ENCODE data around the gene MYZAP. TPM values are rescaled to one million over a fixed set of nuclear protein-coding genes. Genes with fewer than 3 reads are reported as not detected.

MYZAP gene
- total and polyA plus RNA-seq, 2 of the 8 experiments (the other 6 are each of a cell fraction or from before 2014, with no cell fraction given) = 0.41 to 0.65 TPM

GRCh38 chr15:57662091-57662744, 70.5 kb downstream of the MYZAP start:
- H3K36me3 ChIP-seq (ENCODE audit: control insufficient read depth in 2 of 4, insufficient read depth in 4 of 4, low read length in 3 of 4) = no peaks in the 10 kb centered on the region
- no peak overlapping the region for H3K27ac ChIP-seq (ENCODE audit: low read depth, low read length)
- no peak overlapping the region for H2BK20ac ChIP-seq (ENCODE audit: low read length)
- no peak overlapping the region for H4K8ac ChIP-seq (ENCODE audit: extremely low read depth, insufficient read depth, low read length)
- H4K20me1 ChIP-seq (replicated peaks in 1 of 2; ENCODE audit: control insufficient read depth in 1 of 2, insufficient read depth in 2 of 2, low read length in 2 of 2) = no peaks in the 10 kb centered on the region
- FAIRE-seq (no peak), DNase-seq (ENCODE audit: low read depth in 1 of 2, low spot score in 2 of 2) (no peak)
- no peak overlapping the region for H4K5ac ChIP-seq (ENCODE audit: insufficient read length, low read depth, low read length)
- H2BK5ac ChIP-seq (ENCODE audit: low read depth, low read length) = no peak overlapping the region
- H3K79me1 ChIP-seq (ENCODE audit: low read depth, low read length) = no peaks in the 10 kb centered on the region
- H3K4me3 ChIP-seq (ENCODE audit: extremely low read depth in 1 of 4, insufficient read depth in 2 of 4, low read depth in 3 of 4, low read length in 4 of 4) = no peak overlapping the region
- no peaks in the 10 kb centered on the region for H3K9me3 ChIP-seq (ENCODE audit: insufficient read depth in 2 of 2, low read depth in 1 of 2, low read length in 1 of 2)
- no peak overlapping the region for H2BK120ac ChIP-seq (replicated peaks; ENCODE audit: low read depth, low read length)
- no peak overlapping the region for H3K14ac ChIP-seq (ENCODE audit: insufficient read length)
- H3K18ac ChIP-seq (ENCODE audit: extremely low read depth, low read length) = no peak overlapping the region
- no peak overlapping the region for H3K9ac ChIP-seq (replicated peaks in 1 of 4; ENCODE audit: extremely low read depth in 1 of 4, low read depth in 3 of 4, low read length in 3 of 4)
- no peak overlapping the region for H4K91ac ChIP-seq (replicated peaks; ENCODE audit: insufficient read length, low read length)
- no peak overlapping the region for H3K23ac ChIP-seq (ENCODE audit: insufficient read length)
- H2AFZ ChIP-seq (ENCODE audit: low read length) = no peak overlapping the region
- H3K27me3 ChIP-seq (replicated peaks in 1 of 4; ENCODE audit: control insufficient read depth in 3 of 4, extremely low read depth in 1 of 4, insufficient read depth in 3 of 4, low read length in 3 of 4) = no peaks in the 10 kb centered on the region
- no peaks in the 10 kb centered on the region for H3K23me2 ChIP-seq (ENCODE audit: low read depth, low read length)
- H3K4me2 ChIP-seq (ENCODE audit: insufficient read depth in 1 of 2, low read depth in 2 of 2, low read length in 2 of 2) = no peak overlapping the region
- H2BK12ac ChIP-seq (ENCODE audit: low read depth, low read length) = no peak overlapping the region
- POLR2A ChIA-PET (ENCODE audit: partially characterized antibody) = no interaction called here
- no peak for TF ChIP-seq SP1 (IDR thresholded peaks at IDR 0.05; ENCODE audit: low read depth, low read length)
- no peak overlapping the region for H2AK5ac ChIP-seq (ENCODE audit: low read depth, low read length)
- CTCF ChIA-PET (ENCODE audit: partially characterized antibody) = interaction anchor here (0.8 to 1.1 kb wide), 2 partner anchors 16 to 102 kb away, joined by 3 read pairs; no protein-coding TSS in a partner anchor
- H3K79me2 ChIP-seq (ENCODE audit: control insufficient read depth in 1 of 2, insufficient read depth in 2 of 2, low read length in 2 of 2) = no peaks in the 10 kb centered on the region
- H3K56ac ChIP-seq (replicated peaks; ENCODE audit: insufficient read length, low read depth, low read length) = no peak overlapping the region
- no peaks in the 10 kb centered on the region for H3K4me1 ChIP-seq (replicated peaks in 1 of 4; ENCODE audit: control insufficient read depth in 3 of 4, insufficient read depth in 4 of 4, low read length in 3 of 4)
- 84% methylated on average over 3 of the region's 3 CpGs; no CpG with 5 or more reads in 1 of the 2 experiments for WGBS, 2 experiments (ENCODE audit: extremely low coverage in 1 of 2, insufficient coverage in 1 of 2, insufficient read length in 1 of 2, insufficient replicate concordance in 2 of 2, low coverage in 1 of 2, low lambda C conversion rate in 2 of 2, missing lambda C conversion rate in 1 of 2)
- no peak overlapping the region for H3K4ac ChIP-seq (replicated peaks; ENCODE audit: insufficient read length, low read depth, low read length)
- no peak overlapping the region for H2BK15ac ChIP-seq (ENCODE audit: low read length)

Data from H1 (cell line).